ENCODE measurements around the gene TNIP3.

DNA sequence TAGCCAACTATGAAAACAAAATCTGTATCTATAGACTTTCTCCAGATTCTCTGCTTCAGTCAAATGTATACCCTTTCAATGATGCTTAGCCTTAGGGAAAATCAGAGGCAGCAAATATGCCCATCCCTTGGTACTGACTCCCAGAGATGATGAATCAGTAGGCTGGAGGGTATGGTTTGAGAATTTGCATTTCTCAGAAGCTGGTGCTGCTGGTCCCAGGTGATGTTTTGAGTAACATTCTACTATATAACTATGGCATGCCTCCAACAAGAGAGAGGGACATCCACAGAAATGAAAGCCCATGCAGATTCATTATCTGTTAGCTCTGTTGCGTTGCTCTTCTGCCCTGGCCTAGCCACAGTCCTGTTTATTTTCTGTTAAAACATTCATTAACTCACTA, 13.6 kb downstream of the TNIP3 start:
- TF ChIP-seq EZH2 (IDR thresholded peaks at IDR 0.05): no peak
- TF ChIP-seq, protein P1, sequence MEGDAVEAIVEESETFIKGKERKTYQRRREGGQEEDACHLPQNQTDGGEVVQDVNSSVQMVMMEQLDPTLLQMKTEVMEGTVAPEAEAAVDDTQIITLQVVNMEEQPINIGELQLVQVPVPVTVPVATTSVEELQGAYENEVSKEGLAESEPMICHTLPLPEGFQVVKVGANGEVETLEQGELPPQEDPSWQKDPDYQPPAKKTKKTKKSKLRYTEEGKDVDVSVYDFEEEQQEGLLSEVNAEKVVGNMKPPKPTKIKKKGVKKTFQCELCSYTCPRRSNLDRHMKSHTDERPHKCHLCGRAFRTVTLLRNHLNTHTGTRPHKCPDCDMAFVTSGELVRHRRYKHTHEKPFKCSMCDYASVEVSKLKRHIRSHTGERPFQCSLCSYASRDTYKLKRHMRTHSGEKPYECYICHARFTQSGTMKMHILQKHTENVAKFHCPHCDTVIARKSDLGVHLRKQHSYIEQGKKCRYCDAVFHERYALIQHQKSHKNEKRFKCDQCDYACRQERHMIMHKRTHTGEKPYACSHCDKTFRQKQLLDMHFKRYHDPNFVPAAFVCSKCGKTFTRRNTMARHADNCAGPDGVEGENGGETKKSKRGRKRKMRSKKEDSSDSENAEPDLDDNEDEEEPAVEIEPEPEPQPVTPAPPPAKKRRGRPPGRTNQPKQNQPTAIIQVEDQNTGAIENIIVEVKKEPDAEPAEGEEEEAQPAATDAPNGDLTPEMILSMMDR (IDR thresholded peaks at IDR 0.05): no peak
